CD4-positive, alpha-beta T cell (primary cell): ENCODE results near the gene COPA. TPM values are rescaled to one million over a fixed set of nuclear protein-coding genes. Genes with fewer than 3 reads are reported as not detected.

ENCODE experiments used
- ATAC-seq: fragments of 200-7000 bp; cut with Tn5 transposase; one replicate; pipeline ENCODE4 v1.10.0; 2022; ENCODE audit warnings: mild to moderate bottlenecking; ENCODE audit not compliant: poor library complexity
- CTCF ChIA-PET: fragments of 350-600 bp; sonication (Branson Sonifier 250); formaldehyde crosslinking; loops from one replicate; lab custom pipeline; 2021; ENCODE audit warnings: antibody characterized with exemption, inconsistent platforms; lab: Charles Lee
- POLR2A ChIA-PET: fragments of 350-600 bp; sonication (Branson Sonifier 250); formaldehyde crosslinking; loops from one replicate; lab custom pipeline; 2021; ENCODE audit warnings: antibody characterized with exemption, inconsistent platforms; lab: Charles Lee
- DNase-seq, 14 experiments: peaks; one replicate each; pipeline ENCODE4 v3.0.0-alpha.2; 2013 to 2020; ENCODE audit warnings: mixed read lengths in 2 of 14
- H3K27ac ChIP-seq, 2 donors: one replicate each; pipeline versions ENCODE4 v1.5.1 to v1.7.0; 2013; ENCODE audit warnings: low read length in 2 of 2, low read depth in 1 of 2, mild to moderate bottlenecking in 1 of 2
- H3K27me3 ChIP-seq, 2 experiments: 1 replicate in 1 of 2; 2 replicates in 1 of 2; pipeline versions ENCODE4 v1.6.1 to v1.7.0; 2013; ENCODE audit warnings: low read length in 2 of 2, control low read depth in 1 of 2, mild to moderate bottlenecking in 1 of 2, moderate library complexity in 1 of 2; ENCODE audit not compliant: insufficient read depth in 2 of 2, control insufficient read depth in 1 of 2
- H3K36me3 ChIP-seq: one replicate; pipeline ENCODE4 v1.6.1; 2013; ENCODE audit warnings: low read length, control low read depth; ENCODE audit not compliant: insufficient read depth
- H3K4me1 ChIP-seq: one replicate; pipeline ENCODE4 v1.6.1; 2013; ENCODE audit warnings: low read length, control low read depth; ENCODE audit not compliant: insufficient read depth
- H3K4me3 ChIP-seq: one replicate; pipeline ENCODE4 v1.5.1; 2013; ENCODE audit warnings: mild to moderate bottlenecking, low read length, moderate library complexity
- H3K9me3 ChIP-seq, 2 experiments: 1 replicate in 1 of 2; 2 replicates in 1 of 2; pipeline versions ENCODE4 v1.6.1 to v1.7.0; 2013; ENCODE audit warnings: low read length in 2 of 2, mild to moderate bottlenecking in 2 of 2, control low read depth in 1 of 2, moderate library complexity in 1 of 2; ENCODE audit not compliant: control insufficient read depth in 1 of 2, insufficient read depth in 1 of 2
- H3K27ac Mint-ChIP-seq: one replicate; pipeline ENCODE4 v1.8.0; 2020; ENCODE audit warnings: mixed read lengths
- H3K27me3 Mint-ChIP-seq: one replicate; pipeline ENCODE4 v1.8.0; 2021; ENCODE audit warnings: mixed read lengths
- H3K36me3 Mint-ChIP-seq: one replicate; pipeline ENCODE4 v1.8.0; 2021; ENCODE audit warnings: low read depth, mixed read lengths
- H3K4me1 Mint-ChIP-seq: one replicate; pipeline ENCODE4 v1.8.0; 2021; ENCODE audit warnings: low read depth, mixed read lengths
- H3K4me3 Mint-ChIP-seq: one replicate; pipeline ENCODE4 v1.8.0; 2020; ENCODE audit warnings: mild to moderate bottlenecking, mixed read lengths
- H3K9me3 Mint-ChIP-seq: one replicate; pipeline ENCODE4 v1.8.0; 2020; ENCODE audit warnings: mixed read lengths
- CTCF ChIP-seq: fragments of 200-600 bp; IDR thresholded peaks from one replicate; pipeline ENCODE4 v1.8.0; 2022; ENCODE audit warnings: antibody characterized with exemption, mild to moderate bottlenecking
- intact Hi-C, 2 experiments: fragments of 100-400 bp; cut with DNase I in 1 of 2; cut with micrococcal nuclease in 1 of 2; formaldehyde crosslinking; loops; one replicate each; pipeline versions ENCODE4 v1.15.1 to v1.9.0; 2023 to 2025; cut with DNase I, micrococcal nuclease
- total RNA-seq, 174 experiments: library from RNA in 2 of 174; stranded (reverse) in 2 of 174; gene quantifications; one replicate each; pipeline ENCODE4 v1.2.3 and lab custom pipeline; 2021 to 2026

Gene COPA
- total RNA-seq, 2 experiments from 2014 or later = 95.0 to 107 TPM

DNA sequence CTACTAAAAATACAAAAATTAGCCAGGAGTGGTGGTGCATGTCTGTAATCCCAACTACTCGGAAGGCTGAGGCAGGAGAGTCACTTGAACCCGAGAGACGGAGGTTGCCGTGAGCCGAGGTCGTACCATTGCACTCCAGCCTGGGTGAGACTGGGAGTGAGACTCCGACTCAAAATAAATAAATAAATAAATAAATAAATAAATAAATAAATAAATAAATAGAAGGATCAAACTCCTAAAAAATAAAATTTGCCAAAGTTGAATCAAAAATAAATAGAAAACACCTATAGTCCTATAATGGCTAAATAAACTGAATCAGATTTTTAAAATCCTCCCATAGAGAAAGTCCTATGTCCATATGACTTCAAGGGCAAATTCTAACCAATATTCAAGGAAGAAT is 42.9 kb downstream of the COPA start:
- H3K4me3 Mint-ChIP-seq = no peak overlapping the region
- Histone ChIP-seq H3K9me3 (no peaks in the 10 kb centered on the region), H3K27ac (no peak overlapping the region), H3K4me3 (no peak overlapping the region), H3K4me1 (no peaks in the 10 kb centered on the region), H3K27me3 (no peaks in the 10 kb centered on the region), H3K36me3 (peaks cover 75% of the 10 kb centered on the region)
- H3K36me3 Mint-ChIP-seq = peaks cover 77% of the 10 kb centered on the region
- intact Hi-C loops = no loop called here
- TF ChIP-seq CTCF = no peak
- no peak overlapping the region for H3K27ac Mint-ChIP-seq
- no peaks in the 10 kb centered on the region for H3K9me3 Mint-ChIP-seq
- DNase-seq = no peak
- H3K4me1 Mint-ChIP-seq = no peaks in the 10 kb centered on the region
- ATAC-seq = no peak
- ChIA-PET POLR2A (no interaction called here), CTCF (interaction anchor here (2.7 kb wide), 1 partner anchor 9 kb away, joined by 8 read pairs; no protein-coding TSS in a partner anchor)
- no peaks in the 10 kb centered on the region for H3K27me3 Mint-ChIP-seq

- peaks cover 93% of the 10 kb centered on the region for H3K36me3 ChIP-seq
- ChIA-PET POLR2A (interaction anchor here (0.7 to 1.0 kb wide), 2 partner anchors 11 to 27 kb away, joined by 3 read pairs; no protein-coding TSS in a partner anchor), CTCF (no interaction called here)
- H3K4me1 ChIP-seq = peaks cover 3% of the 10 kb centered on the region
- no peak overlapping the region for H3K27ac ChIP-seq
- no peak for DNase-seq
- TF ChIP-seq CTCF = no peak
- intact Hi-C loops = no loop called here
- H3K4me3 ChIP-seq = no peak overlapping the region
- H3K9me3 ChIP-seq = no peaks in the 10 kb centered on the region
- no peak for ATAC-seq
- Mint-ChIP-seq H3K27ac (no peak overlapping the region), H3K4me1 (peaks cover 4% of the 10 kb centered on the region), H3K4me3 (no peak overlapping the region), H3K36me3 (peaks cover 98% of the 10 kb centered on the region), H3K9me3 (no peaks in the 10 kb centered on the region), H3K27me3 (no peaks in the 10 kb centered on the region)
- H3K27me3 ChIP-seq = no peaks in the 10 kb centered on the region
Observed at GRCh38 chr1:160296036-160296435, 47.0 kb downstream of the COPA start.

DNA sequence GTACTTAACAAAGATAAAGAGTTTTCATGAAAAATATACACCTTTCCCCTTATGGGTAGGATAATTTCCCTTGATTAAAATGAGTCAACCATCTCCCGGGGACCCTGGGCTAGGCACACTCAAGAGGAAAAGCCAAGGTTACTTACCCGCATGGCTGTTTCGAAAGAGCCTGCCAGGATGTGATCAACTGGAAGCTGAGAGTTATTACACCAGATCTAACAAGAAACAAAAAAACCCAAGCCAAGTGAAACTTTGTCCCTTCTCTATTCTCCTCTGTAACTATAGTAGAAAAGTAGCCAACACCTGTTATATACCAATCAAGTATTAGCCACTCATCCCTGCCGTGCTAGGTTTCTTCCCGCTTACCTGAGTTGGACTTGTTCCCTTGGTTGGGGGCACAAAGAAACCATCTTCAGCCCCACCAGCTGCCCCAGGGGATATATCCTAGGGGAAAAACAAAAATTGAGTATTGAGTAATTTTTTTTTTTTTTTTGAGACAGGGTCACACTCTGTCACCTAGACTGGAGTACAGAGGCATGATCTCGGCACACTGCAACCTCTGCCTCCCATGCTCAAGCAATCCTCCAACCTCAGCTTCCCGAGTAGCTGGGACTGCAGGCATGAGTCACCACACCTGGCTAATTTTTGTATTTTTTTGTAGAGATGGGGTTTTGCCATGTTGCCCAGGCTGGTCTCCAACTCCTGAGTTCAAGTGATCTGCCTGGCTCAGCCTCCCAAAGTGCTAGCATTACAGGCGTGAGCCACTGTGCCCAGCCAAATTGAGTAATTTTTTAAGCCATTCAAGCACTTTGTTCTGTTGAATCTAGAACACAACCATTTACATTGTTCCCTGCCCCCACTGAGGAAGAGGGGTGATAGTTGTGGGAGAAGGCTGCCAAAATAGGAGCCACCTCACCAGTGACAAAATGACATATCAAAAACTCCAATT is 49.8 kb downstream of the COPA start:
- ChIA-PET CTCF (interaction anchor here (1.4 to 2.6 kb wide), 3 partner anchors 8 to 193 kb away, joined by 3 to 25 read pairs (median 8); partner anchors contain the start of gene PEX19), POLR2A (no interaction called here)
- no peaks in the 10 kb centered on the region for H3K9me3 Mint-ChIP-seq
- no peak for DNase-seq
- H3K27me3 Mint-ChIP-seq = no peaks in the 10 kb centered on the region
- Histone ChIP-seq H3K36me3 (peaks cover 92% of the 10 kb centered on the region), H3K4me1 (peaks cover 6% of the 10 kb centered on the region), H3K4me3 (no peak overlapping the region), H3K27me3 (no peaks in the 10 kb centered on the region), H3K27ac (no peak overlapping the region), H3K9me3 (no peaks in the 10 kb centered on the region)
- intact Hi-C loops = no loop called here
- no peak for ATAC-seq
- H3K27ac Mint-ChIP-seq = no peak overlapping the region
- peaks cover 5% of the 10 kb centered on the region for H3K4me1 Mint-ChIP-seq
- H3K4me3 Mint-ChIP-seq = no peak overlapping the region
- TF ChIP-seq CTCF = no peak
- peaks cover 97% of the 10 kb centered on the region for H3K36me3 Mint-ChIP-seq
